ENCODE results near the gene TEX264.

GRCh38 chr3:51668756-51669155 lies 2.3 kb upstream of the TEX264 start:
- TF ChIP-seq, protein P1, sequence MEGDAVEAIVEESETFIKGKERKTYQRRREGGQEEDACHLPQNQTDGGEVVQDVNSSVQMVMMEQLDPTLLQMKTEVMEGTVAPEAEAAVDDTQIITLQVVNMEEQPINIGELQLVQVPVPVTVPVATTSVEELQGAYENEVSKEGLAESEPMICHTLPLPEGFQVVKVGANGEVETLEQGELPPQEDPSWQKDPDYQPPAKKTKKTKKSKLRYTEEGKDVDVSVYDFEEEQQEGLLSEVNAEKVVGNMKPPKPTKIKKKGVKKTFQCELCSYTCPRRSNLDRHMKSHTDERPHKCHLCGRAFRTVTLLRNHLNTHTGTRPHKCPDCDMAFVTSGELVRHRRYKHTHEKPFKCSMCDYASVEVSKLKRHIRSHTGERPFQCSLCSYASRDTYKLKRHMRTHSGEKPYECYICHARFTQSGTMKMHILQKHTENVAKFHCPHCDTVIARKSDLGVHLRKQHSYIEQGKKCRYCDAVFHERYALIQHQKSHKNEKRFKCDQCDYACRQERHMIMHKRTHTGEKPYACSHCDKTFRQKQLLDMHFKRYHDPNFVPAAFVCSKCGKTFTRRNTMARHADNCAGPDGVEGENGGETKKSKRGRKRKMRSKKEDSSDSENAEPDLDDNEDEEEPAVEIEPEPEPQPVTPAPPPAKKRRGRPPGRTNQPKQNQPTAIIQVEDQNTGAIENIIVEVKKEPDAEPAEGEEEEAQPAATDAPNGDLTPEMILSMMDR (tag by site-specific recombination; IDR thresholded peaks at IDR 0.05), result no peak
- no peak for TF ChIP-seq ZNF660 (tag by site-specific recombination; IDR thresholded peaks at IDR 0.05)
- TF ChIP-seq, protein P2, sequence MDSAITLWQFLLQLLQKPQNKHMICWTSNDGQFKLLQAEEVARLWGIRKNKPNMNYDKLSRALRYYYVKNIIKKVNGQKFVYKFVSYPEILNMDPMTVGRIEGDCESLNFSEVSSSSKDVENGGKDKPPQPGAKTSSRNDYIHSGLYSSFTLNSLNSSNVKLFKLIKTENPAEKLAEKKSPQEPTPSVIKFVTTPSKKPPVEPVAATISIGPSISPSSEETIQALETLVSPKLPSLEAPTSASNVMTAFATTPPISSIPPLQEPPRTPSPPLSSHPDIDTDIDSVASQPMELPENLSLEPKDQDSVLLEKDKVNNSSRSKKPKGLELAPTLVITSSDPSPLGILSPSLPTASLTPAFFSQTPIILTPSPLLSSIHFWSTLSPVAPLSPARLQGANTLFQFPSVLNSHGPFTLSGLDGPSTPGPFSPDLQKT (IDR thresholded peaks at IDR 0.05; ENCODE audit: borderline replicate concordance, low read depth, low read length), result no peak
- TF ChIP-seq ZNF501 (tag by site-specific recombination; IDR thresholded peaks at IDR 0.05), result no peak
- TF ChIP-seq, protein P3, sequence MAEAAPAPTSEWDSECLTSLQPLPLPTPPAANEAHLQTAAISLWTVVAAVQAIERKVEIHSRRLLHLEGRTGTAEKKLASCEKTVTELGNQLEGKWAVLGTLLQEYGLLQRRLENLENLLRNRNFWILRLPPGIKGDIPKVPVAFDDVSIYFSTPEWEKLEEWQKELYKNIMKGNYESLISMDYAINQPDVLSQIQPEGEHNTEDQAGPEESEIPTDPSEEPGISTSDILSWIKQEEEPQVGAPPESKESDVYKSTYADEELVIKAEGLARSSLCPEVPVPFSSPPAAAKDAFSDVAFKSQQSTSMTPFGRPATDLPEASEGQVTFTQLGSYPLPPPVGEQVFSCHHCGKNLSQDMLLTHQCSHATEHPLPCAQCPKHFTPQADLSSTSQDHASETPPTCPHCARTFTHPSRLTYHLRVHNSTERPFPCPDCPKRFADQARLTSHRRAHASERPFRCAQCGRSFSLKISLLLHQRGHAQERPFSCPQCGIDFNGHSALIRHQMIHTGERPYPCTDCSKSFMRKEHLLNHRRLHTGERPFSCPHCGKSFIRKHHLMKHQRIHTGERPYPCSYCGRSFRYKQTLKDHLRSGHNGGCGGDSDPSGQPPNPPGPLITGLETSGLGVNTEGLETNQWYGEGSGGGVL (tag by site-specific recombination; IDR thresholded peaks at IDR 0.05), result no peak
- no peak for TF ChIP-seq ZNF10 (tag by site-specific recombination; IDR thresholded peaks at IDR 0.05)
- TF ChIP-seq ZNF274 (IDR thresholded peaks at IDR 0.05; ENCODE audit: low read length), result no peak
- TF ChIP-seq ZNF274 (tag by site-specific recombination; IDR thresholded peaks at IDR 0.05; ENCODE audit: borderline replicate concordance), result no peak
